Measurements from ENCODE around the gene GCAT. TPM values are rescaled to one million over a fixed set of nuclear protein-coding genes. Genes with fewer than 3 reads are reported as not detected.

Gene GCAT
- total RNA-seq, 4 donors from 2014 or later, result 30.4 to 59.1 (median 38.2) TPM

DNA sequence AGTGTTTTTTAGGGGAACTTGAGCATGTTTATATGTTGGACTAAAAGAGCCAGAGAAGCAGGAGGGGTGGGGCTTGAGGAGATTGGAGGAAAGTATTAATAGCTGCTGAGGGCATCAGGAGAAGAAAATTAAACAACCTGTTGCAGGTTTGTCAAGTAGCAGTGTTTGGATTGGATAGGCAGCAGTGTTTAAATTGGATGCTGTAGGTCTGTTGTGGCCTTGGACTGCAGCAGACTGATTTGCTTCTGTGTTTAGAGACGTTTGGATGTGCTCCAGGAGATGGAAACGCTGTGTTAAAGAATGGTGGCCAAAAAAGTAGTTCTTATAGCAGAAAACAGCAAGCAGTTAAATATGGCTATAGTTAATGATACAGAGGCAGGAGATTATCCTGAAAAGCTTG, 47.2 kb downstream of the GCAT start:
- no peak overlapping the region for H3K4me3 ChIP-seq (replicated peaks in 1 of 3)
- WGBS, 2 donors, result 47 to 68% methylated on average over 2 of the region's 2 CpGs
- H3K36me3 ChIP-seq, result peaks cover 33 to 47% of the 10 kb centered on the region in 2 donors
- no peak for DNase-seq
- peaks cover 15 to 39% of the 10 kb centered on the region in 2 donors for H3K4me1 ChIP-seq
- intact Hi-C loops (cut with DNase I), result no loop called here
- H3K9me3 ChIP-seq, result no peaks in the 10 kb centered on the region
- no peaks in the 10 kb centered on the region for H3K27me3 ChIP-seq
- no peak overlapping the region for H3K27ac ChIP-seq
- TF ChIP-seq, protein P1, sequence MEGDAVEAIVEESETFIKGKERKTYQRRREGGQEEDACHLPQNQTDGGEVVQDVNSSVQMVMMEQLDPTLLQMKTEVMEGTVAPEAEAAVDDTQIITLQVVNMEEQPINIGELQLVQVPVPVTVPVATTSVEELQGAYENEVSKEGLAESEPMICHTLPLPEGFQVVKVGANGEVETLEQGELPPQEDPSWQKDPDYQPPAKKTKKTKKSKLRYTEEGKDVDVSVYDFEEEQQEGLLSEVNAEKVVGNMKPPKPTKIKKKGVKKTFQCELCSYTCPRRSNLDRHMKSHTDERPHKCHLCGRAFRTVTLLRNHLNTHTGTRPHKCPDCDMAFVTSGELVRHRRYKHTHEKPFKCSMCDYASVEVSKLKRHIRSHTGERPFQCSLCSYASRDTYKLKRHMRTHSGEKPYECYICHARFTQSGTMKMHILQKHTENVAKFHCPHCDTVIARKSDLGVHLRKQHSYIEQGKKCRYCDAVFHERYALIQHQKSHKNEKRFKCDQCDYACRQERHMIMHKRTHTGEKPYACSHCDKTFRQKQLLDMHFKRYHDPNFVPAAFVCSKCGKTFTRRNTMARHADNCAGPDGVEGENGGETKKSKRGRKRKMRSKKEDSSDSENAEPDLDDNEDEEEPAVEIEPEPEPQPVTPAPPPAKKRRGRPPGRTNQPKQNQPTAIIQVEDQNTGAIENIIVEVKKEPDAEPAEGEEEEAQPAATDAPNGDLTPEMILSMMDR (IDR thresholded peaks at IDR 0.05), result no peak
- no peak for TF ChIP-seq POLR2A (IDR thresholded peaks at IDR 0.05)

DNA sequence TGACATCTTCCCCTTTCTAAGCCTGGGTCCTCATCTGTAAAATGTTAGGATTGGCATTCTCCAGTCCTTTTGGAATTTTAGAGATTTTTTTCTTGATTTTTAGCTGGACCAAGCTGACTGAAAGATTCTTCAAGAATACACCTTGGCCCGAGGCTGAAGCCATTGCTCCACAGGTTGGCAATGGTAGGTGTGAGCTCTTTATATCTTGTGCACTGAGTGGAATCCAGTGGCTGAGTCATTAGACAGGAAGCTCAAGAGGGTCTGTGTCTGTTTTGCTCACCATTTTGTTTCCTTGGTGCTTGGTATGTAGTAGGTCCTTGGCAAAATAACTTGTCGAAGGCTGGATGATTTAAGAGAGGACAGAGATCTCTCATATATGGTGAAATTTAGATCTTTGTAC, 47.7 kb downstream of the GCAT start:
- TF ChIP-seq POLR2A (IDR thresholded peaks at IDR 0.05), result no peak
- TF ChIP-seq, protein P1 (IDR thresholded peaks at IDR 0.05), result no peak
- Histone ChIP-seq H3K27me3 (no peaks in the 10 kb centered on the region), H3K4me3 (replicated peaks in 1 of 3) (no peak overlapping the region), H3K27ac (no peak overlapping the region), H3K4me1 (peaks cover 15 to 39% of the 10 kb centered on the region in 2 donors), H3K9me3 (no peaks in the 10 kb centered on the region), H3K36me3 (peaks cover 33 to 47% of the 10 kb centered on the region in 2 donors)
- peak; percentile 17 to 24 for DNase-seq
- intact Hi-C loops (cut with DNase I), result no loop called here
- WGBS, 2 donors, result 49 to 75% methylated on average over 2 of the region's 2 CpGs

DNA sequence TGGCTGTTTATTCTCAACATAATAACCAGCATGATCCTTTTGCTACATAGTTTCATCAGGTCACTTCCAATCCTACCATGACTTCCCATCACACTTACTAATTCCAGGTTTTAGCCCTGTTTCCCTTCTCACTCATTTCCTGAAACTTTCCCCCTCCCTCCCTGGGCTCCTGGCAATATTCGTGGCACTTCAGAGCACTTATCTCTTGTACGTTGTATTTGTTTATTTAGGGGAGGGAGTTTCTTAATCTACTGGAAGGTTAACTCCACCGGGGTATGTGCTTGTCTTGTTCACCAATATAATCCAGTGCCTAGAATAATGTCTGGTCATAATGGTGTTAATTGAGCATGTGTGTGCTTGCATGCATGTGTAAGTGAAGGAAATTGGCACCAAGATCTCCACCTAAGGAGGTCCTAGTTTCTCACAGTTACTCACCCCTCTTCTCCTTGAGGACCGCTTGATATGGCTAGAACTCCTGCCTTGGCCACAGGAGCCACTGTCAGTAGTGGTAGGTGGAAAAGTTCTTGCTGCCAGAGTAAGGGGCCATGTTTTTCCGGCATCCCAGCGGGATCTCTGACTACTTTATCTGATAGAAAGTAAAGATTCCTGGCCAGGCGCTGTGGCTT, 53.2 kb downstream of the GCAT start:
- intact Hi-C loops (cut with DNase I), result loop anchor here (5.0 kb wide), 1 partner anchor 44 kb away; no protein-coding TSS in a partner anchor

DNA sequence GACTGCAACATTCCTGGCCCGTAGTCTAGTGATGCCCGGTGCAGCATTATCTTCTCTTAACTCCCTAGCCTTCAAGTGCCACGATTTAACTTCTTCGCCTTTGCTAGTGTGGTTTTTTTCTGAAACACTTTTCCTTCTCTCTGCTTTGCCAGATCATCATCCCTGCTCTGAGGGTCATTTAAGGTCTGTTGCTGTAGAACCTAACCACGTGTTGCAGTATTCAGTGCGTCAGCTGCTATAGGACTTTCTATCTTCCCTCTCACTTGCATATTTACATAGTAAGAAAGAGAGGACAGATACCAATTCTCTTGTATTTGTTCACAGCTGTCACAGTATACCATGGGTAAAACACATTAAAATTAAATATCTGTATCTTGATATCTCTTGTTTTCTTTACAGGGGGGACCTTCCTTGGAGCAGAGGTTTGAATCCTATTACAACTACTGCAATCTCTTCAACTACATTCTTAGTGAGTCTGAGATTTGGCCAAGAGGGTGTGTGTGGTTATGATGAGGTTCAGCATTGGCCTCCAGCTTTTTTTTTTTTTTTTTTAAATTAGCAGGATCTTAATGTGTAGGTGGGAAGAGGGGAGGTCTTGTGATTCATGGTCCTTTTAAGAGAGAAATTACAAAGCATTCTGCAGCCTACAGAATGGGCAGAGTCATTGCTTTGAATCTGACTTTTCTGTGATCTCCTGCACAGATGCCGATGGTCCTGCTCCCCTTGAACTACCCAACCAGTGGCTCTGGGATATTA, 55.0 kb downstream of the GCAT start:
- Histone ChIP-seq H3K27me3 (no peaks in the 10 kb centered on the region), H3K4me3 (replicated peaks in 1 of 3) (no peak overlapping the region), H3K4me1 (peaks cover 36 to 75% of the 10 kb centered on the region in 2 donors), H3K27ac (peak overlapping the region in 1 of 3 donors; percentile 4), H3K9me3 (no peaks in the 10 kb centered on the region), H3K36me3 (peaks cover 19 to 30% of the 10 kb centered on the region in 2 donors)
- intact Hi-C loops (cut with DNase I), result loop anchor here (5.0 kb wide), 1 partner anchor 45 kb away; no protein-coding TSS in a partner anchor
- WGBS, 2 donors, result 82 to 84% methylated on average over 7 of the region's 7 CpGs
- TF ChIP-seq, protein P1 (IDR thresholded peaks at IDR 0.05), result no peak
- TF ChIP-seq POLR2A (IDR thresholded peaks at IDR 0.05), result no peak
- DNase-seq, result no peak

More for the DNA sequence above, 53.2 kb downstream of the GCAT start:
- H3K27ac ChIP-seq, result peak overlapping the region; percentile 42 to 70 (median 69)
- no peak overlapping the region for H3K4me3 ChIP-seq (replicated peaks in 1 of 3)
- H3K27me3 ChIP-seq, result no peaks in the 10 kb centered on the region
- H3K4me1 ChIP-seq, result peaks cover 29 to 61% of the 10 kb centered on the region in 2 donors
- no peaks in the 10 kb centered on the region for H3K9me3 ChIP-seq
- peak; percentile 79 to 85 for DNase-seq
- TF ChIP-seq, protein P1 (IDR thresholded peaks at IDR 0.05), result no peak
- no peak for TF ChIP-seq POLR2A (IDR thresholded peaks at IDR 0.05)
- 44 to 45% methylated on average over 7 of the region's 7 CpGs for WGBS, 2 donors
- H3K36me3 ChIP-seq, result peaks cover 31 to 38% of the 10 kb centered on the region in 2 donors

DNA sequence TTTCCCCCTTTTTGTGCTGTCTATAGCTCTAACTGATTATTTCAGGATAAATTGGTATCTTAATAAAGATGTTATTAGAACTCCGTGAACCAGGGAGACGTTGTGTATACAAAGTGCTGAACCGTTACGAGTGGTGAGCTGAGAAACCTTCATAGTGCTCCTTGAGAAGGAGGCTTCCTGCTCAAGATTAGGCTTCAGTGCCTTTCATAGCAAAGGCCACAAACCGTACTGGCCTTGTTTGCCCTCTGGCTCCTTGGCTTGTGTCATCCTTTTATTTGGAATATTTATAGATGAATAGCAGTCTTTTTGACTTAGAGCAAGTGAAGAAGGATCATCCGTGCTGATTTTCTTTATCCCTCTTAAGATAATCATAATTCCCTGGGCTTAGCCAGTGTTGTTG, 57.8 kb downstream of the GCAT start:
- Histone ChIP-seq H3K27ac (peak overlapping the region; percentile 59 to 78 (median 71)), H3K9me3 (no peaks in the 10 kb centered on the region), H3K4me1 (peaks cover 30 to 68% of the 10 kb centered on the region in 2 donors), H3K4me3 (replicated peaks in 1 of 3) (no peak overlapping the region), H3K27me3 (no peaks in the 10 kb centered on the region), H3K36me3 (peaks cover 23 to 39% of the 10 kb centered on the region in 2 donors)
- peak; percentile 60 to 64 for DNase-seq
- TF ChIP-seq, protein P1 (IDR thresholded peaks at IDR 0.05), result no peak
- TF ChIP-seq POLR2A (IDR thresholded peaks at IDR 0.05), result no peak
- intact Hi-C loops (cut with DNase I), result no loop called here
- WGBS, 2 donors, result 28 to 42% methylated on average over 6 of the region's 6 CpGs

All from thyroid gland (tissue), 4 donors.